Measurements from ENCODE around the gene NPTXR.
"Not testable (repeated sequence)": the region's sequence is repeated elsewhere in the genome, so short reads cannot be mapped to it uniquely, and the experiment has no call there.

Gene NPTXR

DNA sequence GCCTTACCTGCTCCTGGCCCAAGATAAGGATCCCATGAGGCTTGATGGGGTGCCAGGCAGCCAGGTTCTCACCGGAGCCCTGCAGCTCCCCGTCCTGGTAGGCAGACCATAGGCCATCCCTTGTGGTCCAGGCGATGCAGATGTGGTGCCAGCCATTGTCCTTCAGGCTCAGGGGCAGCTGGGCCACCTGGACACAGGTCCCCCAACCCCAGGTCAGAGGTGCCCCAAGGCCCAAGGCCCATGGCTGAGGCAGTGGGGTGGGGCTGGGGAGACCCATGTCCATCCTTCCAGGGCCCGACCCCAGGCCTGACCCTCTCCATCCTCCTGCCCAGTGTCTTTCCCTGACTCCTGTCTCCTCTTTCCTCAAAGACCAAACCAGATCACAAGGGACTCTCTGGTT is 20.8 kb downstream of the NPTXR start:
- no peak for DNase-seq (ENCODE audit: low spot score)
- TF ChIP-seq, protein P1, sequence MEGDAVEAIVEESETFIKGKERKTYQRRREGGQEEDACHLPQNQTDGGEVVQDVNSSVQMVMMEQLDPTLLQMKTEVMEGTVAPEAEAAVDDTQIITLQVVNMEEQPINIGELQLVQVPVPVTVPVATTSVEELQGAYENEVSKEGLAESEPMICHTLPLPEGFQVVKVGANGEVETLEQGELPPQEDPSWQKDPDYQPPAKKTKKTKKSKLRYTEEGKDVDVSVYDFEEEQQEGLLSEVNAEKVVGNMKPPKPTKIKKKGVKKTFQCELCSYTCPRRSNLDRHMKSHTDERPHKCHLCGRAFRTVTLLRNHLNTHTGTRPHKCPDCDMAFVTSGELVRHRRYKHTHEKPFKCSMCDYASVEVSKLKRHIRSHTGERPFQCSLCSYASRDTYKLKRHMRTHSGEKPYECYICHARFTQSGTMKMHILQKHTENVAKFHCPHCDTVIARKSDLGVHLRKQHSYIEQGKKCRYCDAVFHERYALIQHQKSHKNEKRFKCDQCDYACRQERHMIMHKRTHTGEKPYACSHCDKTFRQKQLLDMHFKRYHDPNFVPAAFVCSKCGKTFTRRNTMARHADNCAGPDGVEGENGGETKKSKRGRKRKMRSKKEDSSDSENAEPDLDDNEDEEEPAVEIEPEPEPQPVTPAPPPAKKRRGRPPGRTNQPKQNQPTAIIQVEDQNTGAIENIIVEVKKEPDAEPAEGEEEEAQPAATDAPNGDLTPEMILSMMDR (IDR thresholded peaks at IDR 0.05; ENCODE audit: extremely low read depth, missing control alignments), result no peak

DNA sequence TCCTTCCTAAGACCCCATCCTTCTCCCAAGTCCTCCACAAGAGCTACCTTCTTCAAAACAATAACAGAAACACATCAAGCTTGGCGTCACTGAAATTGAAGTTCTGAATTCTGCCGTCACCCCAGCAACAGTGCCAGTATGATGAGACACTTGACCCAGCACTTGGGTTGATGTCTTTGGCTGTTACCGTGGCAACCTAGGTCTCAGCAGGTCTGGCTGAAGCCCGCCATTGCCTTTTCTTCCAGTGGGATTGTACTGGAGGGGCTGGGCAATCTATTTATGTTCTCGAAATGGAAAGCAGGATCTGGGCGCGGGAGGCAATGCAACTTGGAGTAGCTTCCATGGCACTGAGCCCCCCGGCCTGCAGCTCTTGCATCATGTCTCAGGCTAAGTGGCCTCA is 23.8 kb downstream of the NPTXR start:
- no peak for DNase-seq (ENCODE audit: low spot score)

DNA sequence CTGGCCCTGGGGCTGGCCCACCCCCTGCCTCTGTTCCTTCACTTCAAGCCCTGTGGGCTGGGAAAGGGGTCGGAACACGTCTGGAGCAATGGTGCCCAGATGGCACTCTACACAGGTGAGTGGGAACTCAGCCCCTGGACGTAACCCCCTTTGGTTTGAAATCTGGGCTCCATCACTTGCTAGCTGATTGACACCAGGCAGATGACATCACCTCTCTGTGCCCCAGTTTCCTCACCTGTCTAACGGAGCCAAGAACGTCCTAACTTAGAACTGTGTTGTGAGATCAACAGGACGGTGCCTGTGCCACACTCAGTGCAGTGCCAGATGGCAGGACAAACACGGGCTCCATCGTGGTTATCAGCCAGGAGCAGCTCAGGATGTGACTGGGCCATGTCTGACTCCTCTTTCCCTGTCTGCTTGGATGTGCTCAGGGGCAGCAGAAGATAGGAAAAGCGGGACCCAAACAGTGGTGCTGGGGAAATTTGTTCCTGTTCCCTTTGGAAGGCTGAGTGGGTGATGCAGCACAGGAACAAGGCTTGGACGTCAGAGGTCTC is 24.4 kb downstream of the NPTXR start:
- DNase-seq (ENCODE audit: low spot score), result no peak
- TF ChIP-seq, protein P1 (IDR thresholded peaks at IDR 0.05; ENCODE audit: extremely low read depth, missing control alignments), result no peak

More for the DNA sequence above, 23.8 kb downstream of the NPTXR start:
- TF ChIP-seq, protein P1 (IDR thresholded peaks at IDR 0.05; ENCODE audit: extremely low read depth, missing control alignments), result no peak

DNA sequence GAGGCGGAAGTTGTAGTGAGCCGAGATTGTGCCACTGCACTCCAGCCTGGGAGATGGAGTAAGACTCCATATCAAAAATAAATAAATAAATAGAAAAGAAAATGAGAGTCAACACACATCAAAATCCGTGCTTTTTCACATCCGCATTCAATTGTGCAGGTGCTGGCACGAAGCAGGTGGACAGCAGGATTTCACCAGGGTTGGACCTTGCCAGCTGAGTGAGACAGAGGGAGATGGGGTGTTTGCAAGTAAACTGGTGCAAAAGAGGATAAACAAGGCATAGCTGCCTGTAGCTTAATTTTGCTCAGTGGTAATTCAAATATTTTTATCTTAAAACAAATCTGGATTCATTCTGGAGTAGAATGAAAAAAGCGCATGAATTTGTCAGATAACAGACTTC is 26.6 kb downstream of the NPTXR start:
- DNase-seq (ENCODE audit: low spot score), result no peak
- TF ChIP-seq, protein P1 (IDR thresholded peaks at IDR 0.05; ENCODE audit: extremely low read depth, missing control alignments), result no peak

DNA sequence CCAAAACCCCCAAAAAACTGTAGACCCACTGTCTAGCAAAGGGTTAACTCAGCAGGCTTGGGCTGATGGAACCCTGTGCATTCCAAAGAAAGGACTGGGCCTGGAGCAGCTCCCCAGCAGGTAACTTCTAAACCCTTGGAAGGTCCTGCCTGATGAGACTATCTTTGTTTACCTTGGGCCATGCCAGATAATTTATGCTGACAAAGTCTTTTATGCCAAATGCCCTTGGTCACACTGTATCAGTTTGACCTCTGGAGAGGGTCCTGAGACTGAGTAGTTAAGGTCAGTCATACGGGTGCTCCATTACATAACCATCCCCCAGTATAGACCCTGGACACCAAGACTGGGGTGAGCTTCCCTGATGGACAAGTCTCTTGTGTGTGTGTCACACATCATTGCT is 28.0 kb downstream of the NPTXR start:
- no peak for DNase-seq (ENCODE audit: low spot score)
- TF ChIP-seq, protein P1 (IDR thresholded peaks at IDR 0.05; ENCODE audit: extremely low read depth, missing control alignments), result no peak

DNA sequence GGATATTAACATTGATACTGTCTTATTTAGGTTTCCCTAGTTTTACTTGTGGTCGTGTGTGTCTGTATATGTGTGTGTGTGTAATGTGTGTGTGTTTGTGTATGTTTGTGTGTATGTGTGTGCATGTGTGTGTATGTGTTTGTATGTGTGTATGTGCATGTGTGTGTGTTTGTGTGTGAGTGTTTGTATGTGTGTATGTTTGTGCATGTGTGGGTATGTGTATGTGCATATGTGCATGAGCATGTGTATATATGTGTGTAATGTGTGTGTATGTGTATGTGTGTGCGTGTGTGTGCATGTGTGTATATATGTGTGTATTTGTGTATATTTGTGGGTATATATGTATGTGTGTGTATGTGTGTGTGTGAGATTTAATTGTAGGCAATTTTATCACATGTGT is 32.6 kb downstream of the NPTXR start:
- no peak for DNase-seq (ENCODE audit: low spot score)
- TF ChIP-seq, protein P1 (IDR thresholded peaks at IDR 0.05; ENCODE audit: extremely low read depth, missing control alignments), result no peak

DNA sequence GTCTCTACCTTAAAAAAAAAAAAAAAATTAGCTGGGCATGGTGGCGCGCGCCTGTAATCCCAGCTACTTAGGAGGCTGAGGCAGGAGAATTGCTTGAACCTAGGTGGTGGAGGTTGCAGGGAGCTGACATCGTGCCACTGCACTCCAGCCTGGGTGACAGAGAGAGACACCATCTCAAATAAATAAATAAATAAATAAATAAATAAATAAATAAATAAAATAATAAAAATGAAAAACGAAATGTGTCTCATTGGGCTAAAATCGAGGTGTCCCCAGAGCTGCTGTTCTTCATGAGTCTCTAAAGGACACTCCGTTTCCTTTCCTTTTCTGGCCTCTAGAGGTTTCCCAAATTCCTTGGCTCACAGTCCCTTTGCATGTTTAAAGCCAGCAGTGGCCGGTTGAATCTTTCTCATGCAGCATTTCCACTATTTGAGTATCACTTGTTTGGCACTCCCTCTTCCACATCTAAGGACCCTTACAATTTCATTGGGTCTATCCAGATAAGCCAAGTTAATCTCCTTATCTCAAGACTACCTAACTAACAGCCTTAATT is 38.7 kb downstream of the NPTXR start:
- not testable (repeated sequence) for DNase-seq (ENCODE audit: low spot score)

DNA sequence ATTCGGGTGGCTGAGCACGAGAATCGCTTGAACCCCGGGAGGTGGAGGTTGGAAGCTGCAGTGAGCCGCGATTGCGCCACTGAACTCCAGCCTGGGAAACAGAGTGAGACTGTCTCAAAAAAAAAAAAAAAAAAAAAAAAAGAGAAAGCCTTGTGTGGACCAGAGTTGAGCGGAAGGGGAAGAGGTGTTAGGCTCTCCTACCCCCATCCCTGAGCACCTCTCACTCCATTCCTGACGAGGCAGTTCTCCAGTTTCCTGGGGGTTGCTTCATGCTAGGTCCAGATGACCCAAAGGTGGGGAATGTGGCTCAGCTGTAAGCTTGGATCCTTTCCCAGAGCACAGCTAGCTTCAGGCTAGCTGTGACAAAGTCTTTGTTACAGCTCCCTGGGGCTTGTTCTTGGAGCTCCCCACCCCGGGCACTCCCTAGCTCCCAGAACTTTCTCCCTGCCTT is 41.1 kb downstream of the NPTXR start:
- DNase-seq (ENCODE audit: low spot score), result no peak
- TF ChIP-seq, protein P1 (IDR thresholded peaks at IDR 0.05; ENCODE audit: extremely low read depth, missing control alignments), result no peak
